MCF 10A (cell line): ENCODE measurements around the gene GNB3. TPM values are rescaled to one million over a fixed set of nuclear protein-coding genes. Genes with fewer than 3 reads are reported as not detected.

Experiments used
- BruUV-seq: library from RNA; stranded (reverse); fragments of 400-500 nt; replicated peaks from 2 replicates; lab custom pipeline; 2021; lab: Mats Ljungman, UMichigan
- CTCF ChIA-PET: fragments of 300-600 bp; sonication (Branson Sonifier 250); formaldehyde crosslinking; extraction: SDS; loops from one replicate; lab custom pipeline; 2021; ENCODE audit warnings: antibody characterized with exemption, inconsistent platforms; lab: Yijun Ruan, JAX
- POLR2A ChIA-PET: fragments of 300-600, 350-650 bp; sonication (Branson Sonifier 250); formaldehyde crosslinking; extraction: SDS; loops from one replicate; lab custom pipeline; 2020; ENCODE audit warnings: antibody characterized with exemption, inconsistent platforms; lab: Yijun Ruan, JAX
- DNase-seq: peaks from one replicate; pipeline ENCODE4 v3.0.0-alpha.2; 2018; ENCODE audit not compliant: unreplicated experiment
- H3K27ac Mint-ChIP-seq: one replicate; pipeline ENCODE4 v1.8.0; 2022; ENCODE audit warnings: mild to moderate bottlenecking, low read depth, mixed read lengths; ENCODE audit not compliant: unreplicated experiment
- H3K27me3 Mint-ChIP-seq: one replicate; pipeline ENCODE4 v1.8.0; 2022; ENCODE audit warnings: mixed read lengths; ENCODE audit not compliant: insufficient read depth, unreplicated experiment
- H3K36me3 Mint-ChIP-seq: one replicate; pipeline ENCODE4 v1.8.0; 2022; ENCODE audit warnings: mild to moderate bottlenecking, moderate library complexity, mixed read lengths; ENCODE audit not compliant: insufficient read depth, unreplicated experiment
- H3K4me1 Mint-ChIP-seq: one replicate; pipeline ENCODE4 v1.8.0; 2022; ENCODE audit warnings: mixed read lengths; ENCODE audit not compliant: insufficient read depth, unreplicated experiment
- H3K4me3 Mint-ChIP-seq: one replicate; pipeline ENCODE4 v1.8.0; 2022; ENCODE audit warnings: mild to moderate bottlenecking, moderate library complexity, mixed read lengths; ENCODE audit not compliant: unreplicated experiment
- H3K9me3 Mint-ChIP-seq: one replicate; pipeline ENCODE4 v1.8.0; 2022; ENCODE audit warnings: mixed read lengths; ENCODE audit not compliant: unreplicated experiment
- CTCF ChIP-seq: fragments of 200-600 bp; IDR thresholded peaks from one replicate; pipeline ENCODE4 v1.8.0; 2022; ENCODE audit warnings: antibody characterized with exemption, mild to moderate bottlenecking; ENCODE audit not compliant: unreplicated experiment
- intact Hi-C: fragments of 100-400 bp; cut with micrococcal nuclease; formaldehyde crosslinking; loops from 2 replicates; pipeline ENCODE4 v1.14.1; 2022
- total RNA-seq: library from RNA; stranded (reverse); gene quantifications from 2 replicates; pipeline ENCODE4 v1.2.3, GENCODE V29; 2022

The GNB3 gene
- total RNA-seq, 1 experiment from 2014 or later = not detected

DNA sequence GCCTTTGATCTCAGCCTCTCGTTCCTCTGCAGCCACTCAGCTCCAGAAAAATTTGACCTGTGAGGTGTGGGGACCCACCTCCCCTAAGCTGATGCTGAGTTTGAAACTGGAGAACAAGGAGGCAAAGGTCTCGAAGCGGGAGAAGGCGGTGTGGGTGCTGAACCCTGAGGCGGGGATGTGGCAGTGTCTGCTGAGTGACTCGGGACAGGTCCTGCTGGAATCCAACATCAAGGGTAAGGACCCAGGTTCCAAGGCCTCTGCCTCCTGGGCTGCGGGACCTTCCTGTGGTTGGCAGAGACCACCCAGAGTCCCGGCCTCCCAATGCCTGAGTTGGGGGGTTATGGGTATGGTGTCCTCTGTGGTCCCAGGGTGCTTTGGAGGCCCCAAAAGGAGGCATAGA, 23.6 kb upstream of the GNB3 start:
- BruUV-seq = no TSS peak
- CTCF ChIA-PET = interaction anchor here (1.6 to 1.7 kb wide), 2 partner anchors 9 to 64 kb away, joined by 7 to 8 read pairs; partner anchors contain the start of gene MLF2

GRCh38 chr12:6817662-6818157, 23.0 kb upstream of the GNB3 start:
- ChIA-PET POLR2A (interaction anchor here (0.6 kb wide), 1 partner anchor 128 kb away, joined by 3 read pairs; the partner anchor contains the start of gene ZNF384), CTCF (no interaction called here)
- no TSS peak for BruUV-seq
- intact Hi-C loops = no loop called here
- Mint-ChIP-seq H3K27ac (no peak overlapping the region), H3K9me3 (no peaks in the 10 kb centered on the region), H3K27me3 (peaks cover 50% of the 10 kb centered on the region), H3K36me3 (no peaks in the 10 kb centered on the region), H3K4me3 (no peak overlapping the region), H3K4me1 (no peaks in the 10 kb centered on the region)
- no peak for DNase-seq
- TF ChIP-seq CTCF = no peak

More for the DNA sequence above, 23.6 kb upstream of the GNB3 start:
- POLR2A ChIA-PET = interaction anchor here (0.6 kb wide), 1 partner anchor 249 kb away, joined by 3 read pairs; the partner anchor contains the start of gene NOP2
- no peak for TF ChIP-seq CTCF
- Mint-ChIP-seq H3K27me3 (peaks cover 44% of the 10 kb centered on the region), H3K27ac (no peak overlapping the region), H3K9me3 (no peaks in the 10 kb centered on the region), H3K4me1 (no peaks in the 10 kb centered on the region), H3K4me3 (no peak overlapping the region), H3K36me3 (no peaks in the 10 kb centered on the region)
- intact Hi-C loops = no loop called here
- no peak for DNase-seq

DNA sequence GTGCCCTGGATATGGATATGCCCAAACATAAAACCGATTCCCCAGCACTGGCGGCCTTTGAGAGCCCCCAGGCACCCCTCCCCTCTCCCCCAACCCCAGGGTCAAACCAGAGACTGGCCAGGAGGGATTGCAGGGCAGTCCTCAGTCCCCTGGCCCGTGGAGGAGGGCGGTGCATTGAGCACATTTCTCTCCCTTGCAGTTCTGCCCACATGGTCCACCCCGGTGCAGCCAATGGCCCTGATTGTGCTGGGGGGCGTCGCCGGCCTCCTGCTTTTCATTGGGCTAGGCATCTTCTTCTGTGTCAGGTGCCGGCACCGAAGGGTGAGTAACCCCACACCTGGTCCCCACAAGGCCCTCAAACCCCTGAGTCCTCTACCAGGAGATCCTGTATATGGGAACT, 22.5 kb upstream of the GNB3 start:
- H3K4me3 Mint-ChIP-seq = no peak overlapping the region
- BruUV-seq = no TSS peak
- POLR2A ChIA-PET = interaction anchor here (0.6 kb wide), 1 partner anchor 129 kb away, joined by 3 read pairs; the partner anchor contains the start of gene ZNF384

GRCh38 chr12:6818645-6819044, 22.1 kb upstream of the GNB3 start:
- Mint-ChIP-seq H3K4me1 (no peaks in the 10 kb centered on the region), H3K4me3 (no peak overlapping the region), H3K27ac (no peak overlapping the region), H3K9me3 (no peaks in the 10 kb centered on the region), H3K36me3 (no peaks in the 10 kb centered on the region), H3K27me3 (peaks cover 56% of the 10 kb centered on the region)
- no TSS peak for BruUV-seq
- no peak for TF ChIP-seq CTCF
- intact Hi-C loops = no loop called here
- POLR2A ChIA-PET = interaction anchor here (0.6 kb wide), 1 partner anchor 129 kb away, joined by 3 read pairs; the partner anchor contains the start of gene ZNF384
- no peak for DNase-seq
- CTCF ChIA-PET = no interaction called here

More for the DNA sequence above, 22.5 kb upstream of the GNB3 start:
- intact Hi-C loops = no loop called here
- CTCF ChIA-PET = no interaction called here
- Mint-ChIP-seq H3K27ac (no peak overlapping the region), H3K27me3 (peaks cover 55% of the 10 kb centered on the region), H3K9me3 (no peaks in the 10 kb centered on the region), H3K4me1 (no peaks in the 10 kb centered on the region), H3K36me3 (no peaks in the 10 kb centered on the region)
- DNase-seq = no peak
- TF ChIP-seq CTCF = no peak
